ENCODE data around the gene SLC16A10.

DNA sequence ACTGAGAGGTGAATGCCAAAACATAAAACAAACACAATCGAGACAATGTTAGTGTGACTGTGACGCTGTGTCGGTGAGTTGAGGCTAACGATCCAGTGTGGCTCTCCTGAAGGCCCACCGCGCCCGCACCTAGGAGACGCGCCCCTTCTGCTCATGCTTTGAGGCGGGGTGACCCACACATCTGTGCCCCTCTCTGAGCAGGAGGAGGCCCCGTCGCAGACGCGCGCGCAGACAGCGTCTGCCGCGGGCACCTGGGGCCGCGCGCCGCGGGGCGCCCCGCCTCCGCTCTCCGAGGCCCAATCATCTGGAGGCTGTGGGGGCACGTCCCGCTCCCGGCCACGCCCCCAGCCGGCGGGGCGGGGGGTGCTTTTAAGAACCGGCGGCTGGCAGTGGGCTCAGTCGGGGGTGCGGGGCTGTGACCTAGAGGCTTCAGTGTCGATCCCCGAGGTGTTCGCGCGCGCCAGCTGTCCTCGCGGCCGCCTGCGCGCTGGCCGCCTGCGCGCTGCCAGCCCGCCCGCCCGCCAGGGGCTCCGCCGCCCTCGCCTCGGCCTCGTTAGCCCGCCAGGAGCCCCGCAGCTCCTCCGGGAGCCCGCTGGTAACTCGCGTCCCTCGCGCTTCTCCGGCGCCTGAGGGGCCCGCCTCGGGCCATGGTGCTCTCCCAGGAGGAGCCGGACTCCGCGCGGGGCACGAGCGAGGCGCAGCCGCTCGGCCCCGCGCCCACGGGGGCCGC lies at the start of gene SLC16A10:
- no peak for TF ChIP-seq CTCF (IDR thresholded peaks at IDR 0.05; ENCODE audit: control extremely low read depth in 1 of 3, insufficient read depth in 1 of 3, low read depth in 1 of 3, low read length in 3 of 3)
- TF ChIP-seq SIN3A (conservative IDR thresholded peaks at IDR 0.05 in 1 of 2, IDR thresholded peaks at IDR 0.05 in 1 of 2; ENCODE audit: low read depth in 1 of 2, low read length in 2 of 2): no peak
- no peak for TF ChIP-seq RFX5 (IDR thresholded peaks at IDR 0.05; ENCODE audit: borderline replicate concordance, low read depth, low read length)
- TF ChIP-seq USF2 (IDR thresholded peaks at IDR 0.05; ENCODE audit: low read length): no peak
- no peak for TF ChIP-seq JUND (IDR thresholded peaks at IDR 0.05; ENCODE audit: low read length)
- no peak for TF ChIP-seq RBBP5 (IDR thresholded peaks at IDR 0.05; ENCODE audit: borderline replicate concordance, low read depth, low read length)
- TF ChIP-seq FOSL1 (IDR thresholded peaks at IDR 0.05; ENCODE audit: insufficient read depth, low read depth, low read length): no peak
- no peak for TF ChIP-seq GTF2F1 (IDR thresholded peaks at IDR 0.05; ENCODE audit: borderline replicate concordance, low read depth, low read length)
- TF ChIP-seq EZH2 (IDR thresholded peaks at IDR 0.05; ENCODE audit: low read depth, low read length, severe bottlenecking): no peak
- no peak for TF ChIP-seq TEAD4 (IDR thresholded peaks at IDR 0.05; ENCODE audit: low read depth, low read length)
- peak; percentile 64 to 86; a peak in 2 of 3 replicates for TF ChIP-seq POLR2A (IDR thresholded peaks at IDR 0.05; ENCODE audit: control extremely low read depth in 1 of 2, low read depth in 2 of 2, low read length in 2 of 2)
- TF ChIP-seq CHD1 (IDR thresholded peaks at IDR 0.05; ENCODE audit: low read depth, low read length): no peak
- peak; percentile 52; the same call in 1 of the 2 replicates for TF ChIP-seq POLR2AphosphoS5 (IDR thresholded peaks at IDR 0.05; ENCODE audit: low read depth, low read length)
